Midbrain (tissue), 1 donor: ENCODE results near the gene MARCHF3.
"Not testable (repeated sequence)": the region's sequence is repeated elsewhere in the genome, so short reads cannot be mapped to it uniquely, and the experiment has no call there.

Source experiments
- DNase-seq: peaks from one replicate; lab custom pipeline; 2025; lab: John Stamatoyannopoulos, UW

MARCHF3 gene

DNA sequence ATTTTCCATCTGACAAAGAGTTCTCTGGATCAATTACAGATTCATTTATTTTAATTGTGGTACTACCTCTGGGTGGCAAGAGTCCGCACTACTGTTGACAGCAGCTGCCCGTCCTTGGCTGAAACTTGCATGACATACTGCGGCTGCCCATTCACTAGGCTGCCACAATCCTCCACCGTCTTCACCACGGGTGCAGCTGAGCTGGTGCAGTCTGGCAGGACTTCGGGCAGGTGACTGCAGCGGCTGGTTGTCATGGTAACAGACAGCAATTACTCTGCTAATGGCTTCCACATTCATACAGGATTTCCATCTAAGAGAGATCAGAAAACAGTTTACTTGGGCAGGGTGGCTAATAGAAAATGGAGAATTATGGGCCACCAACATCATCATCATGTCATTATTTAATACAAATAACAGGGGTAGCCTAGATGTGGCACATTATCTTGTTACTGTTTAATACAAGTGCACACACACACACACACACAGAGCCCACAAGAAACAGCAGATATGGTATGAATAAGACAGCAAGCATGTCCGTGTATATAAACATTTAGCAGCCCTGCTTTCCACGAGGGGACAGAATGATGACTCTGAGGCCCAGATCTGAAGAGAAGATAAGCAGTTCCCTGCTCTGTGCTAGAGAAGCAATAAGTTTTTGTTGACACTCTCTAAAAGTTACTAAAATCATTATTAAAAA lies 112.3 kb downstream of the MARCHF3 start:
- DNase-seq: no peak

DNA sequence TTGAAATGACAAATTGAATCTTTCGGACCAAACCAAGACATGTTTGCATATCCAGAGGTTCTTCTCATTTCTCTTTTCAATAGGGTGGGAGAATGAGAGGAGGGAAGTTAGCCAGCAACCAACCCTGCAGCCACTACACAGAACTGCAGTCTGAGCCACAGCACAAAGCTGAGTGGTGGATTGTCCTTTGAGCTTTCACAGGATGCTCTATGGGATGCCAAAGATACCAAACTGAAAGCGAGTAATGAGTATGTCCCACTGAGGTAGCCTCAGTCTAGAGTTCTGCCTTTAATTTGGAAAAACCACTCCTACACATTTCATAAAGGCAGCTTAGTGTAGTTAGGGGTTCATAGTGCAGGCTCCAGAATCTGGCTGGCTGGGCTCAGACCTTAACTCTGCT lies 114.9 kb downstream of the MARCHF3 start:
- no peak for DNase-seq

- no peak for DNase-seq
Observed at GRCh38 chr5:126914801-126915436, 115.4 kb downstream of the MARCHF3 start.

DNA sequence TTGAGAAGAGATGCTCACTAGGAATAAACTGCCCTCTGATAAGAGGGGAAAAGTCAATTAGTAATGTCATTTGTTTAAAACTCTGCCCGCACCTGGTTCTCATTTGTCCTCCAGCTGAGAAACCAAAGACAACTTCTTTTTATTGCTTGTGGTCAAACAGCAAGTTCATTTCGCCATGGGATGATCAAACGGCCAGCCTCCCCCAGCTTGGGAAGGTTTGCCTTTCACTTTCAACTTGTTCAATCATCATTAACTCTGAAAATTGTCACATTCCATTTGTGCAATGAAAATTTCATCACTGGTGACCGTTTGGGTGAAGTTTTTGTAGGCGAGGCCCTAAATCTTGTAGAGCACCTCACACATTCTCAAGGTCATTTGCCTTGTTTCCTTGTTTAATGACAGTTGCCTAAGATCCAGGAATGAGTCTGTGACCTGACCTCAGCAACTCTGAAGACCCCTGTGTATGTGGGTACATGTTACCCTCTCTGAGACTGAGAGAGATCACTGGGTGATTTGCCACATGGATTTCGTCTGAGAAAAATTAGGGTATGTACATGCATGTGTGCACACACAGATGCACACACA lies 117.7 kb downstream of the MARCHF3 start:
- no peak for DNase-seq

- no peak for DNase-seq
Observed at GRCh38 chr5:126911986-126912385, 118.4 kb downstream of the MARCHF3 start.

DNA sequence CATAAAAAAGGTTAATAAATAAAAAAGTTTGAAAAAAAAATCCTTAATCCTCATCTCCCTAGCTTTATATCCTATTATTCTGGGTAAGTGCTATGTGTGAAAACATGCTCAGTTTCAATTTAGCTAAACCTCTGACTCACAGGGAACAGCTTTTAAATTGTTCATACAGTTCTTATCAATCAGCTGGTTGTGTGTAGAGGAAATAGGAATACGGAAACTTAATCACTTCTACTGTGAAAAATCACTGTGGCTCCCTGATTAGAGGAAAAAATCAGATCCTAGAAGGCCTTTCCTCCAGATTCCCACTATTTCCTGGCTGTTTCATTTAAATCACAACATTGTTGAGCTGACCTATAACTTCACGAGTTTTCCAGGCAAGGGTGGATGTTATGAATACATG lies 120.5 kb downstream of the MARCHF3 start:
- no peak for DNase-seq

GRCh38 chr5:126904407-126904806 lies 126.0 kb downstream of the MARCHF3 start:
- not testable (repeated sequence) for DNase-seq

DNA sequence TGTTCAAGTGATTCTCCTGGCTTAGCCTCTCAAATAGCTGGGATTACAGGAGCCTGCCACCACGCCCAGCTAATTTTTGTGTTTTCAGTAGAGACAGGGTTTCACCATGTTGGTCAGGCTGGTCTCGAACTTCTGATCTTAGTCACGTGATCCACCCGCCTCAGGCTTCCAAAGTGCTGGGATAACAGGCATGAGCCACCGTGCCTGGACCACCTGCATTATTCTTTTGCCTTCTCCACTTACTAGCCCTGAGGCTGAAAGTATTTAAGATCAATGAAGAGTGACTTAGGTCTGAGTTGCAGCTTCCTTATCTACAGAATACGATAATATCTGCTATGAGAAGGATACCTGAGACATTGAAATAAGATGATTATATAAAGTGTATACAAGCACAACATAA lies 129.6 kb downstream of the MARCHF3 start:
- DNase-seq: no peak

- no peak for DNase-seq
Observed at GRCh38 chr5:126899476-126899875, 130.9 kb downstream of the MARCHF3 start.

DNA sequence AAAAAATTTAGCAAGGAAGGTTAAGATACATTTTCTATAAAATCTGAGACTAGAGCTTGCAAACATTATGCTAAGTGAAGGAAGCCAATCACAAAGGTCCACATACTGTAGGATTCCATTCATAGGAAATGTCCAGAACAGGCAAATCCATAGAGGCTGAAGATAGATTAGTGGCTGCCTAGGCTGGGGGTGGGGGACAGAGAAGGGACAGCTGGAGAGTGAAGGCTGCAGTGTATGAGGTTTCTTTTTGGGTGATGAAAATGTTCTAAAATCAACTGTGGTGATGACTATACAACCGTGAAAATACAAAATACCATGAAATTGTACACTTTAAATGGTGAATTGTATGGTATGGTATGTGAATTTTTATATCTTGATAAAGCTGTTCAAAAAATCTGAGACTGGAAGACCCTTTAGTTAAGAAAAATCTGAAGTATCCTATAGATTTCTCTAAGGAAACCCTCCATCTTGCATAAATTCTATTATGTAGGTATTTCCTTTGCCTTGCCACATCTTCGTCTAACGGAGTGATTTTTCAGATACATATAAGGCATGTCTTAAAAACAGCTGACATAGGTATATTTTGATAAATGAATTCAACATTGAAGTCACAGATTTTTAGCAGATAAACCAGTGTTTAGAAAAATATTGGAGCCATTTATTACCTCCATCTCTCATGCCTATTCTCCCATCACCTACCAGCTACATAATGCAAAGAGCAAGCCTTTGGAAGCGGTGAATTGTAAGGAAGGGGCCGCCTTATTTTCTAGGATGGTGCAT lies 132.3 kb downstream of the MARCHF3 start:
- no peak for DNase-seq

GRCh38 chr5:126896170-126896702 lies 134.1 kb downstream of the MARCHF3 start:
- DNase-seq: no peak

DNA sequence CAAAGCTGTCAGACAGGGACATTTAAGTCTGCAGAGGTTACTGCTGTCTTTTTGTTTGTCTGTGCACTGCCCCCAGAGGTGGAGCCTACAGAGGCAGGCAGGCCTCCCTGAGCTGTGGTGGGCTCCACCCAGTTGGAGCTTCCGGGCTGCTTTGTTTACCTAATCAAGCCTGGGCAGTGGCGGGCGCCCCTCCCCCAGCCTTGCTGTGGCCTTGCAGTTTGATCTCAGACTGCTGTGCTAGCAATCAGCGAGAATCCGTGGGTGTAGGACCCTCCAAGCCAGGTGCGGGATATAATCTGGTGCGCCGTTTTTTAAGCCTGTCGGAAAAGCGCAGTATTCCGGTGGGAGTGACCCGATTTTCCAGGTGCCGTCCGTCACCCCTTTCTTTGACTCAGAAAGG lies 134.6 kb downstream of the MARCHF3 start:
- DNase-seq: not testable (repeated sequence)

DNA sequence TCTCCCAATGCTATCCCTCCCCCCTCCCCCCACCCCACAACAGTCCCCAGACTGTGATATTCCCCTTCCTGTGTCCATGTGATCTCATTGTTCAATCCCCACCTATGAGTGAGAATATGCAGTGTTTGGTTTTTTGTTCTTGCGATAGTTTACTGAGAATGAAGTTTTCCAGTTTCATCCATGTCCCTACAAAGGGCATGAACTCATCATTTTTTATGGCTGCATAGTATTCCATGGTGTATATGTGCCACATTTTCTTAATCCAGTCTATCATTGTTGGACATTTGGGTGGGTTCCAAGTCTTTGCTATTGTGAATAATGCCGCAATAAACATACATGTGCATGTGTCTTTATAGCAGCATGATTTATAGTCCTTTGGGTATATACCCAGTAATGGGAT lies 139.9 kb downstream of the MARCHF3 start:
- DNase-seq: not testable (repeated sequence)

DNA sequence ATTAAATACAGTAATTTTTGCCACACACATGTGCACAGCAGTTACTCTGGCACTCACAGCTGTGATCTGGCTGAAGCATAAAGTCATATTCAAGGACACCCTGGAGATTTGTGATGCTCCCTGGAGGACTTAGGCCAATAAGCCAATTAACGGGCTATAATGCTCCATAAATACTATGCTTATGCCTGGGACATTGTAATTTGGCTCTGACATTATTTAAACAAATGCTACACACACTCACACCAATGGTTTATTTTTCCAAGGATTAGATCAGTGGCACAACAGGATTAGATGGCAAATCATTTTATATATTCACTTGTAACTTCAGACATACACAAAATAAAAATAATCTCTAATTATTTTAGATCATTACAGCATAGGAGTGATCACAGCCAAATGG lies 142.2 kb downstream of the MARCHF3 start:
- no peak for DNase-seq

GRCh38 chr5:126884269-126884819 lies 146.0 kb downstream of the MARCHF3 start:
- DNase-seq: no peak

- DNase-seq: no peak
Observed at GRCh38 chr5:126883564-126884245, 146.7 kb downstream of the MARCHF3 start.

- no peak for DNase-seq
Observed at GRCh38 chr5:126881821-126882600, 148.3 kb downstream of the MARCHF3 start.

DNA sequence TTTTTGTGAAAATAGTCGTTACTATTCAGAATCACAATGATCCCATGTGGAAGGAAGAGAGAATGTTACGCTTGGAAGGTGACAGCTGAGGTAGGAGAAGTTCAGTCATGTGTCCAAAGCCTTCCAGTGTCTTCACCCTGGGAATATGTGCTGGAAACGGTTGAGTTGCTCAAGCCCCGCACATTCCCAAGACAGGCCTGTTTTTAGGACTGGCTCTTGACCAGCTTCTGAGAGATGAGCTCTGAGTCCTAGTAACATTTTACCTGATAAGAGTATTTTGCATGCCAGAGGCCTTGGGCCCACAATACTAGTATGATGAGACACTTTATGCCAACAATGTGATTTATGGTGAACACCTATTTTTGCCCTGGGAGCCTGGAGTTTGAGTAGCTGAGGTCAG lies 151.7 kb downstream of the MARCHF3 start:
- DNase-seq: no peak

DNA sequence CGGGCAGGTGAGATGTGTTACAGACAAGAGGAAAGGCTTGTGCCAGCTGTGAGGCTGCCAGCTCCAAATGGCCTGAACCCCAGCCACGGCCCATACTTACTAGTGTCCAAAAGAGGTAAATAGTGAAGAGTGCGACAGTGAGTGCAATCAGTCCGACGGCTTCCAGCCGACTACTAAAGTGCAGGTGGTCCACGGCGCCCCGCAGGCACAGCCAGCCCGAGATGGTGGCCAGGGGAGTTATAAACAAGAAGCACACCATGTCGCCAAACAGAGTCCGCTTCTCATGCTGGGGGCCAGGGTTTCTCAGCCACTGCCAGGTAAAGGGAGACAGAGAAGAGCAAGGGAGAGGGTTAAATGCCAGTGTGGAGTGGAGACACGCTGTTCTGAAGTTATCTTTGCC lies 152.3 kb downstream of the MARCHF3 start:
- no peak for DNase-seq

DNA sequence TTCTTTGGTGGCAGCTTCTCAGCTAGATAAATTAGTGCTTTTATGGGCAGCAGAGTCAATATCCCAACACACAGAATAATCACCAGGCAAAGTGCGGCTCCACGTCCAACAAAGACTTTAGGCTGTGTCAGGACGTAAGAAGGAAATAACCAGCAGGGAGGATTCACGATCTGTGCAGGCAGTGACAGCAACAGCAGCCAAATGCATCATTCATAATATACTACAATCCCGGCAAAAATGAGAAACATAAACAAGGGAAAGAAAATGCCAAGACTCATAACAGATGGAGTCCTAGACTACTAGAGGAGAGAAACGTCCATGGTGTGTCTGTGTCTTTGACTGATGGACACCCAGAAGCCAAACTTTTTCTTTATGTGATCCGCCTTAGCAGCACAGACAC lies 152.8 kb downstream of the MARCHF3 start:
- DNase-seq: no peak

- DNase-seq: no peak
Observed at GRCh38 chr5:126875303-126875785, 155.0 kb downstream of the MARCHF3 start.
